Measurements from ENCODE around the gene HBG2.

Gene HBG2

GRCh38 chr11:5247472-5248192, 6.9 kb downstream of the HBG2 start:
- DNase-seq = no peak

GRCh38 chr11:5246772-5247471, 7.7 kb downstream of the HBG2 start:
- no peak for DNase-seq

- no peak for DNase-seq
Observed at GRCh38 chr11:5245155-5245554, 9.4 kb downstream of the HBG2 start.

GRCh38 chr11:5243816-5244180, 10.8 kb downstream of the HBG2 start:
- DNase-seq = no peak

GRCh38 chr11:5242933-5243815, 11.4 kb downstream of the HBG2 start:
- peak; percentile 1 for DNase-seq

GRCh38 chr11:5242208-5242607, 12.4 kb downstream of the HBG2 start:
- no peak for DNase-seq

- no peak for DNase-seq
Observed at GRCh38 chr11:5241458-5241857, 13.1 kb downstream of the HBG2 start.

- DNase-seq = no peak
Observed at GRCh38 chr11:5240458-5240857, 14.1 kb downstream of the HBG2 start.

- DNase-seq = no peak
Observed at GRCh38 chr11:5240056-5240455, 14.5 kb downstream of the HBG2 start.

- DNase-seq = no peak
Observed at GRCh38 chr11:5239046-5239445, 15.5 kb downstream of the HBG2 start.

GRCh38 chr11:5238486-5238885, 16.1 kb downstream of the HBG2 start:
- no peak for DNase-seq

GRCh38 chr11:5237420-5237819, 17.2 kb downstream of the HBG2 start:
- no peak for DNase-seq

- DNase-seq = no peak
Observed at GRCh38 chr11:5235364-5236095, 19.1 kb downstream of the HBG2 start.

- peak; percentile 14 for DNase-seq
Observed at GRCh38 chr11:5234381-5234834, 20.2 kb downstream of the HBG2 start, which contains the start of gene HBD. TSS of gene HBD (minus strand) at chr11:5234483. CDS start at chr11:5234433, 50 bp downstream.

- no peak for DNase-seq
Observed at GRCh38 chr11:5233307-5233706, 21.3 kb downstream of the HBG2 start.

GRCh38 chr11:5232821-5233220, 21.8 kb downstream of the HBG2 start:
- DNase-seq = no peak

- DNase-seq = no peak
Observed at GRCh38 chr11:5232176-5232575, 22.4 kb downstream of the HBG2 start.

- no peak for DNase-seq
Observed at GRCh38 chr11:5231111-5231510, 23.5 kb downstream of the HBG2 start.

- no peak for DNase-seq
Observed at GRCh38 chr11:5230266-5230665, 24.3 kb downstream of the HBG2 start.

GRCh38 chr11:5229796-5230195, 24.8 kb downstream of the HBG2 start:
- no peak for DNase-seq

- no peak for DNase-seq
Observed at GRCh38 chr11:5229356-5229755, 25.2 kb downstream of the HBG2 start.

- no peak for DNase-seq
Observed at GRCh38 chr11:5228124-5228523, 26.5 kb downstream of the HBG2 start.

- no peak for DNase-seq
Observed at GRCh38 chr11:5227681-5228080, 26.9 kb downstream of the HBG2 start.

Data from activated CD4-positive, alpha-beta T cell treated with anti-CD3 and anti-CD28 coated beads, Interleukin-2, amount 50 U/mL, for 16 hours (primary cell).